GM23338 (cell line): ENCODE results near the gene CFTR. TPM values are rescaled to one million over a fixed set of nuclear protein-coding genes. Genes with fewer than 3 reads are reported as not detected.

Experiments
- ATAC-seq: fragments of 200-7000 bp; cut with Tn5 transposase; 3 replicates; pipeline ENCODE4 v1.9.1; 2020
- DNase-seq: peaks from one replicate; pipeline ENCODE4 v3.0.0-alpha.2; 2015; ENCODE audit warnings: low spot score
- H2AFZ ChIP-seq: fragments of 200-600 bp; sonication (generic); 2 replicates; pipeline ENCODE4 v1.8.0; 2016; ENCODE audit warnings: antibody characterized with exemption, mild to moderate bottlenecking, moderate library complexity
- H3F3A ChIP-seq: fragments of 200-600 bp; sonication (generic); replicated peaks from 2 replicates; pipeline ENCODE4 v1.8.0; 2017; ENCODE audit warnings: antibody characterized with exemption, mixed run types, low read depth
- H3K27ac ChIP-seq: fragments of 200-600 bp; sonication (generic); 2 replicates; pipeline ENCODE4 v1.6.1; 2016; ENCODE audit warnings: low read depth
- H3K27me3 ChIP-seq: fragments of 200-600 bp; sonication (generic); 2 replicates; pipeline ENCODE4 v1.8.0; 2016; ENCODE audit warnings: mild to moderate bottlenecking, mixed run types, moderate library complexity; ENCODE audit not compliant: insufficient read depth
- H3K36me3 ChIP-seq: fragments of 200-600 bp; sonication (generic); 2 replicates; pipeline ENCODE4 v1.8.0; 2016; ENCODE audit warnings: mild to moderate bottlenecking; ENCODE audit not compliant: insufficient read depth
- H3K4me1 ChIP-seq: fragments of 200-600 bp; sonication (generic); 2 replicates; pipeline ENCODE4 v1.8.0; 2016; ENCODE audit warnings: mild to moderate bottlenecking, moderate library complexity; ENCODE audit not compliant: insufficient read depth
- H3K4me2 ChIP-seq: fragments of 200-600 bp; sonication (generic); 2 replicates; pipeline ENCODE4 v1.7.1; 2017; ENCODE audit warnings: mixed run types
- H3K4me3 ChIP-seq: fragments of 200-600 bp; sonication (generic); 2 replicates; pipeline ENCODE4 v1.6.1; 2016; ENCODE audit warnings: mixed run types
- H3K79me2 ChIP-seq: fragments of 200-600 bp; sonication (generic); replicated peaks from 2 replicates; pipeline ENCODE4 v1.8.0; 2017; ENCODE audit warnings: mild to moderate bottlenecking; ENCODE audit not compliant: insufficient read depth
- H3K9me2 ChIP-seq: fragments of 200-600 bp; sonication (generic); 2 replicates; pipeline ENCODE4 v1.8.0; 2017; ENCODE audit not compliant: insufficient read depth
- H4K20me1 ChIP-seq: fragments of 200-600 bp; sonication (generic); replicated peaks from 2 replicates; pipeline ENCODE4 v1.8.0; 2017; ENCODE audit warnings: mild to moderate bottlenecking; ENCODE audit not compliant: insufficient read depth
- H3K27ac Mint-ChIP-seq: 2 replicates; pipeline ENCODE4 v1.8.0; 2020; ENCODE audit warnings: inconsistent platforms, mild to moderate bottlenecking, moderate library complexity, mixed read lengths
- H3K27me3 Mint-ChIP-seq: 3 replicates; pipeline ENCODE4 v1.8.0; 2022; ENCODE audit warnings: low read depth, mild to moderate bottlenecking, moderate library complexity, mixed read lengths, inconsistent platforms; ENCODE audit not compliant: insufficient read depth, poor library complexity
- H3K36me3 Mint-ChIP-seq: 3 replicates; pipeline ENCODE4 v1.8.0; 2021; ENCODE audit warnings: low read depth, mild to moderate bottlenecking, inconsistent platforms, moderate library complexity, mixed read lengths
- H3K4me1 Mint-ChIP-seq: 3 replicates; pipeline ENCODE4 v1.8.0; 2020; ENCODE audit warnings: mild to moderate bottlenecking, inconsistent platforms, mixed read lengths
- H3K4me3 Mint-ChIP-seq: 3 replicates; pipeline ENCODE4 v1.8.0; 2021; ENCODE audit warnings: moderate library complexity, mild to moderate bottlenecking, inconsistent platforms, mixed read lengths
- H3K9me3 Mint-ChIP-seq: 3 replicates; pipeline ENCODE4 v1.8.0; 2020; ENCODE audit warnings: moderate library complexity, mild to moderate bottlenecking, inconsistent platforms, mixed read lengths
- EZH2 ChIP-seq: fragments of 200-600 bp; sonication (generic); IDR thresholded peaks from one replicate; pipeline ENCODE4 v1.8.0; 2017; ENCODE audit warnings: antibody characterized with exemption, mild to moderate bottlenecking, low read depth; ENCODE audit not compliant: unreplicated experiment
- JUNB ChIP-seq: IDR thresholded peaks from one replicate; pipeline ENCODE4 v1.6.1; 2016; ENCODE audit warnings: antibody characterized with exemption; ENCODE audit not compliant: unreplicated experiment
- NANOG ChIP-seq: IDR thresholded peaks from 2 replicates; pipeline ENCODE4 v1.6.1; 2016; ENCODE audit warnings: antibody characterized with exemption, borderline replicate concordance
- ZNF331 ChIP-seq: fragments of 250-450 bp; sonication (Bioruptor Pico); IDR thresholded peaks from 2 replicates; pipeline ENCODE4 v1.5.0; 2020; ENCODE audit warnings: low read depth, mild to moderate bottlenecking, moderate library complexity
- polyA plus RNA-seq: library from polyadenylated mRNA; unstranded; fragments of >200 nt; fragmentation: Nextera tagmentation; extraction: Ambion mirVana; gene quantifications from 2 replicates; pipeline ENCODE4 v1.2.1, GENCODE V29; 2016
- total RNA-seq: library from RNA; depleted of rRNA; stranded (reverse); fragments of >200 nt; shearing (Covaris generic); gene quantifications from 2 replicates; pipeline ENCODE4 v1.2.3, GENCODE V29; 2014
- TF ChIP-seq, protein P1 (sequence below): fragments of 250-450 bp; sonication (Bioruptor Pico); IDR thresholded peaks from 2 replicates; pipeline ENCODE4 v1.5.0; 2020; ENCODE audit warnings: mild to moderate bottlenecking, moderate library complexity
- TF ChIP-seq, protein P2 (sequence below), 2 experiments: fragments of 200-600 bp in 1 of 2; sonication (generic) in 1 of 2; conservative IDR thresholded peaks; 2 replicates each; pipeline versions ENCODE4 v1.5.1 to v1.6.1; 2016 to 2017; ENCODE audit warnings: antibody characterized with exemption in 2 of 2, low read depth in 2 of 2, mild to moderate bottlenecking in 2 of 2, moderate library complexity in 1 of 2

Gene CFTR
- total and polyA plus RNA-seq, 2 experiments from 2014 or later = 0.45 to 1.2 TPM

DNA sequence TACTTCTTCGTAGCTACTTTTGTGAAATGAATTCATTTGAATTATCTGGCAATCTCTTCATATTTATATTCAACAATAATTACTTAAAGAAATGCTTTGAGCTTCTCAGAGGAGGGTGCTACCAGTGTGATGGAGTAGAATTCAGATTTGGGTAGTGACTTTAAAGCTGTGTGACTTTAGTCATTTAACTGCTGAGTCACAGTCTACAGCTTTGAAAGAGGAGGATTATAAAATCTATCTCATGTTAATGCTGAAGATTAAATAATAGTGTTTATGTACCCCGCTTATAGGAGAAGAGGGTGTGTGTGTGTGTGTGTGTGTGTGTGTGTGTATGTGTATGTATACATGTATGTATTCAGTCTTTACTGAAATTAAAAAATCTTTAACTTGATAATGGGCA, 68.2 kb downstream of the CFTR start (continued):
- TF ChIP-seq, protein P1, sequence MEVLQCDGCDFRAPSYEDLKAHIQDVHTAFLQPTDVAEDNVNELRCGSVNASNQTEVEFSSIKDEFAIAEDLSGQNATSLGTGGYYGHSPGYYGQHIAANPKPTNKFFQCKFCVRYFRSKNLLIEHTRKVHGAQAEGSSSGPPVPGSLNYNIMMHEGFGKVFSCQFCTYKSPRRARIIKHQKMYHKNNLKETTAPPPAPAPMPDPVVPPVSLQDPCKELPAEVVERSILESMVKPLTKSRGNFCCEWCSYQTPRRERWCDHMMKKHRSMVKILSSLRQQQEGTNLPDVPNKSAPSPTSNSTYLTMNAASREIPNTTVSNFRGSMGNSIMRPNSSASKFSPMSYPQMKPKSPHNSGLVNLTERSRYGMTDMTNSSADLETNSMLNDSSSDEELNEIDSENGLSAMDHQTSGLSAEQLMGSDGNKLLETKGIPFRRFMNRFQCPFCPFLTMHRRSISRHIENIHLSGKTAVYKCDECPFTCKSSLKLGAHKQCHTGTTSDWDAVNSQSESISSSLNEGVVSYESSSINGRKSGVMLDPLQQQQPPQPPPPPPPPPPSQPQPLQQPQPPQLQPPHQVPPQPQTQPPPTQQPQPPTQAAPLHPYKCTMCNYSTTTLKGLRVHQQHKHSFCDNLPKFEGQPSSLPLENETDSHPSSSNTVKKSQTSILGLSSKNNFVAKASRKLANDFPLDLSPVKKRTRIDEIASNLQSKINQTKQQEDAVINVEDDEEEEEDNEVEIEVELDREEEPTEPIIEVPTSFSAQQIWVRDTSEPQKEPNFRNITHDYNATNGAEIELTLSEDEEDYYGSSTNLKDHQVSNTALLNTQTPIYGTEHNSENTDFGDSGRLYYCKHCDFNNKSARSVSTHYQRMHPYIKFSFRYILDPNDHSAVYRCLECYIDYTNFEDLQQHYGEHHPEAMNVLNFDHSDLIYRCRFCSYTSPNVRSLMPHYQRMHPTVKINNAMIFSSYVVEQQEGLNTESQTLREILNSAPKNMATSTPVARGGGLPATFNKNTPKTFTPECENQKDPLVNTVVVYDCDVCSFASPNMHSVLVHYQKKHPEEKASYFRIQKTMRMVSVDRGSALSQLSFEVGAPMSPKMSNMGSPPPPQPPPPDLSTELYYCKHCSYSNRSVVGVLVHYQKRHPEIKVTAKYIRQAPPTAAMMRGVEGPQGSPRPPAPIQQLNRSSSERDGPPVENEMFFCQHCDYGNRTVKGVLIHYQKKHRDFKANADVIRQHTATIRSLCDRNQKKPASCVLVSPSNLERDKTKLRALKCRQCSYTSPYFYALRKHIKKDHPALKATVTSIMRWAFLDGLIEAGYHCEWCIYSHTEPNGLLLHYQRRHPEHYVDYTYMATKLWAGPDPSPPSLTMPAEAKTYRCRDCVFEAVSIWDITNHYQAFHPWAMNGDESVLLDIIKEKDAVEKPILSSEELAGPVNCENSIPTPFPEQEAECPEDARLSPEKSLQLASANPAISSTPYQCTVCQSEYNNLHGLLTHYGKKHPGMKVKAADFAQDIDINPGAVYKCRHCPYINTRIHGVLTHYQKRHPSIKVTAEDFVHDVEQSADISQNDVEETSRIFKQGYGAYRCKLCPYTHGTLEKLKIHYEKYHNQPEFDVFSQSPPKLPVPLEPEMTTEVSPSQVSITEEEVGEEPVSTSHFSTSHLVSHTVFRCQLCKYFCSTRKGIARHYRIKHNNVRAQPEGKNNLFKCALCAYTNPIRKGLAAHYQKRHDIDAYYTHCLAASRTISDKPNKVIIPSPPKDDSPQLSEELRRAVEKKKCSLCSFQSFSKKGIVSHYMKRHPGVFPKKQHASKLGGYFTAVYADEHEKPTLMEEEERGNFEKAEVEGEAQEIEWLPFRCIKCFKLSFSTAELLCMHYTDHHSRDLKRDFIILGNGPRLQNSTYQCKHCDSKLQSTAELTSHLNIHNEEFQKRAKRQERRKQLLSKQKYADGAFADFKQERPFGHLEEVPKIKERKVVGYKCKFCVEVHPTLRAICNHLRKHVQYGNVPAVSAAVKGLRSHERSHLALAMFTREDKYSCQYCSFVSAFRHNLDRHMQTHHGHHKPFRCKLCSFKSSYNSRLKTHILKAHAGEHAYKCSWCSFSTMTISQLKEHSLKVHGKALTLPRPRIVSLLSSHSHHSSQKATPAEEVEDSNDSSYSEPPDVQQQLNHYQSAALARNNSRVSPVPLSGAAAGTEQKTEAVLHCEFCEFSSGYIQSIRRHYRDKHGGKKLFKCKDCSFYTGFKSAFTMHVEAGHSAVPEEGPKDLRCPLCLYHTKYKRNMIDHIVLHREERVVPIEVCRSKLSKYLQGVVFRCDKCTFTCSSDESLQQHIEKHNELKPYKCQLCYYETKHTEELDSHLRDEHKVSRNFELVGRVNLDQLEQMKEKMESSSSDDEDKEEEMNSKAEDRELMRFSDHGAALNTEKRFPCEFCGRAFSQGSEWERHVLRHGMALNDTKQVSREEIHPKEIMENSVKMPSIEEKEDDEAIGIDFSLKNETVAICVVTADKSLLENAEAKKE (CRISPR knock-in tag) = no peak
- TF ChIP-seq ZNF331 (no peak), NANOG (no peak), JUNB (no peak), EZH2 (no peak)
- TF ChIP-seq, protein P2, sequence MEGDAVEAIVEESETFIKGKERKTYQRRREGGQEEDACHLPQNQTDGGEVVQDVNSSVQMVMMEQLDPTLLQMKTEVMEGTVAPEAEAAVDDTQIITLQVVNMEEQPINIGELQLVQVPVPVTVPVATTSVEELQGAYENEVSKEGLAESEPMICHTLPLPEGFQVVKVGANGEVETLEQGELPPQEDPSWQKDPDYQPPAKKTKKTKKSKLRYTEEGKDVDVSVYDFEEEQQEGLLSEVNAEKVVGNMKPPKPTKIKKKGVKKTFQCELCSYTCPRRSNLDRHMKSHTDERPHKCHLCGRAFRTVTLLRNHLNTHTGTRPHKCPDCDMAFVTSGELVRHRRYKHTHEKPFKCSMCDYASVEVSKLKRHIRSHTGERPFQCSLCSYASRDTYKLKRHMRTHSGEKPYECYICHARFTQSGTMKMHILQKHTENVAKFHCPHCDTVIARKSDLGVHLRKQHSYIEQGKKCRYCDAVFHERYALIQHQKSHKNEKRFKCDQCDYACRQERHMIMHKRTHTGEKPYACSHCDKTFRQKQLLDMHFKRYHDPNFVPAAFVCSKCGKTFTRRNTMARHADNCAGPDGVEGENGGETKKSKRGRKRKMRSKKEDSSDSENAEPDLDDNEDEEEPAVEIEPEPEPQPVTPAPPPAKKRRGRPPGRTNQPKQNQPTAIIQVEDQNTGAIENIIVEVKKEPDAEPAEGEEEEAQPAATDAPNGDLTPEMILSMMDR (conservative IDR thresholded peaks at IDR 0.05; ENCODE audit: low read depth in 2 of 2) = no peak

DNA sequence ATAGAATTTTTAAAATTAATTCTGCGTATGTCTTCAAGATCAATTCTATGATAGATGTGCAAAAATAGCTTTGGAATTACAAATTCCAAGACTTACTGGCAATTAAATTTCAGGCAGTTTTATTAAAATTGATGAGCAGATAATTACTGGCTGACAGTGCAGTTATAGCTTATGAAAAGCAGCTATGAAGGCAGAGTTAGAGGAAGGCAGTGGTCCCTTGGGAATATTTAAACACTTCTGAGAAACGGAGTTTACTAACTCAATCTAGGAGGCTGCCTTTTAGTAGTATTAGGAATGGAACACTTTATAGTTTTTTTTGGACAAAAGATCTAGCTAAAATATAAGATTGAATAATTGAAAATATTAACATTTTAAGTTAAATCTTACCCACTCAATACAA, 70.8 kb downstream of the CFTR start:
- no peaks in the 10 kb centered on the region for H3K9me2 ChIP-seq
- ATAC-seq (no peak), DNase-seq (no peak)
- Mint-ChIP-seq H3K27me3 (no peaks in the 10 kb centered on the region), H3K9me3 (no peaks in the 10 kb centered on the region), H3K4me1 (peaks cover 5% of the 10 kb centered on the region; the same call in 2 of the 3 replicates), H3K36me3 (no peaks in the 10 kb centered on the region), H3K27ac (no peak overlapping the region), H3K4me3 (no peak overlapping the region)
- no peaks in the 10 kb centered on the region for H3F3A ChIP-seq
- H3K4me3 ChIP-seq = no peak overlapping the region
- H3K4me1 ChIP-seq = no peaks in the 10 kb centered on the region
- H3K36me3 ChIP-seq = no peaks in the 10 kb centered on the region
- no peak overlapping the region for H2AFZ ChIP-seq
- no peaks in the 10 kb centered on the region for H3K79me2 ChIP-seq
- no peak overlapping the region for H3K27ac ChIP-seq
- H4K20me1 ChIP-seq = no peaks in the 10 kb centered on the region
- H3K4me2 ChIP-seq = no peak overlapping the region
- H3K27me3 ChIP-seq = no peaks in the 10 kb centered on the region
- TF ChIP-seq, protein P1 (CRISPR knock-in tag) = no peak
- TF ChIP-seq EZH2 = no peak
